Liver (tissue), 9 donors: Measurements from ENCODE around the gene MMD. TPM values are rescaled to one million over a fixed set of nuclear protein-coding genes. Genes with fewer than 3 reads are reported as not detected.
"Not testable (repeated sequence)": the region's sequence is repeated elsewhere in the genome, so short reads cannot be mapped to it uniquely, and the experiment has no call there.

Source experiments
- DNase-seq: peaks from one replicate; pipeline ENCODE4 v3.0.0-alpha.2; 2017; ENCODE audit warnings: low spot score
- H3K27ac ChIP-seq, 2 donors: one replicate each; pipeline ENCODE4 v1.7.0; 2013; ENCODE audit warnings: inconsistent platforms in 2 of 2, low read length in 2 of 2, control low read depth in 1 of 2, low read depth in 1 of 2, mild to moderate bottlenecking in 1 of 2
- H3K27me3 ChIP-seq, 4 donors: one replicate each; pipeline versions ENCODE4 v1.6.1 to v1.7.0; 2013; ENCODE audit warnings: low read length in 3 of 4, inconsistent platforms in 1 of 4, mild to moderate bottlenecking in 1 of 4, moderate library complexity in 1 of 4; ENCODE audit not compliant: control insufficient read depth in 4 of 4, insufficient read depth in 4 of 4
- H3K36me3 ChIP-seq, 4 donors: one replicate each; pipeline versions ENCODE4 v1.6.1 to v1.7.0; 2013; ENCODE audit warnings: low read length in 3 of 4, mild to moderate bottlenecking in 3 of 4, low read depth in 1 of 4, moderate library complexity in 1 of 4; ENCODE audit not compliant: control insufficient read depth in 4 of 4, insufficient read depth in 3 of 4
- H3K4me1 ChIP-seq, 4 donors: one replicate each; pipeline versions ENCODE4 v1.6.1 to v1.7.0; 2013; ENCODE audit warnings: low read length in 3 of 4, mild to moderate bottlenecking in 3 of 4, moderate library complexity in 1 of 4; ENCODE audit not compliant: control insufficient read depth in 4 of 4, insufficient read depth in 4 of 4
- H3K4me3 ChIP-seq, 3 donors: one replicate each; pipeline versions ENCODE4 v1.6.1 to v1.7.0; 2013; ENCODE audit warnings: low read length in 3 of 3, control low read depth in 1 of 3, low read depth in 1 of 3, mild to moderate bottlenecking in 1 of 3
- H3K9ac ChIP-seq, 2 donors: one replicate each; pipeline ENCODE4 v1.7.0; 2013; ENCODE audit warnings: low read length in 2 of 2, mild to moderate bottlenecking in 2 of 2, moderate library complexity in 2 of 2, control low read depth in 1 of 2, low read depth in 1 of 2
- H3K9me3 ChIP-seq, 4 donors: one replicate each; pipeline versions ENCODE4 v1.6.1 to v1.7.0; 2013; ENCODE audit warnings: low read length in 3 of 4; ENCODE audit not compliant: control insufficient read depth in 4 of 4
- CTCF ChIP-seq: fragments of 150-350 bp; IDR thresholded peaks from 2 replicates; pipeline ENCODE4 v1.5.1; 2017; ENCODE audit warnings: improper control_type of control experiment, low read depth, low read length; ENCODE audit not compliant: missing input control
- FOXA1 ChIP-seq: IDR thresholded peaks from 2 replicates; pipeline ENCODE4 v1.6.1; 2016; ENCODE audit warnings: antibody characterized with exemption
- FOXA2 ChIP-seq: IDR thresholded peaks from 2 replicates; pipeline ENCODE4 v1.6.1; 2016; ENCODE audit warnings: antibody characterized with exemption
- GABPA ChIP-seq, 2 donors: IDR thresholded peaks in 1 of 2; conservative IDR thresholded peaks in 1 of 2; 2 replicates each; pipeline ENCODE4 v1.6.1; 2016; ENCODE audit warnings: antibody characterized with exemption in 2 of 2, mild to moderate bottlenecking in 1 of 2, moderate library complexity in 1 of 2
- HNF4A ChIP-seq, 2 donors: conservative IDR thresholded peaks; 2 replicates each; pipeline ENCODE4 v1.6.1; 2016; ENCODE audit warnings: antibody characterized with exemption in 2 of 2, mild to moderate bottlenecking in 2 of 2
- JUND ChIP-seq, 2 donors: IDR thresholded peaks; 2 replicates each; pipeline ENCODE4 v1.6.1; 2016; ENCODE audit warnings: antibody characterized with exemption in 2 of 2
- MAX ChIP-seq: IDR thresholded peaks from 2 replicates; pipeline ENCODE4 v1.6.1; 2016; ENCODE audit warnings: antibody characterized with exemption
- NR2F2 ChIP-seq: IDR thresholded peaks from 2 replicates; pipeline ENCODE4 v1.6.1; 2016; ENCODE audit warnings: antibody characterized with exemption
- RAD21 ChIP-seq, 2 donors: IDR thresholded peaks; 2 replicates each; pipeline ENCODE4 v1.6.1; 2016; ENCODE audit warnings: antibody characterized with exemption in 2 of 2, mild to moderate bottlenecking in 2 of 2
- RXRA ChIP-seq, 2 donors: IDR thresholded peaks; 2 replicates each; pipeline ENCODE4 v1.6.1; 2017 to 2018; ENCODE audit warnings: antibody characterized with exemption in 2 of 2, mild to moderate bottlenecking in 1 of 2
- YY1 ChIP-seq: IDR thresholded peaks from 2 replicates; pipeline ENCODE4 v1.6.1; 2016; ENCODE audit warnings: antibody characterized with exemption, mild to moderate bottlenecking
- ZBTB33 ChIP-seq: IDR thresholded peaks from 2 replicates; pipeline ENCODE4 v1.6.1; 2016; ENCODE audit warnings: antibody characterized with exemption
- WGBS: extraction: QIAGEN DNeasy Blood & Tissue Kit; methylation state at CpG from one replicate; pipeline ENCODE4 v1.1.7; 2013; 5-methylcytosine and 5-hydroxymethylcytosine counted together
- polyA plus RNA-seq, 2 donors: library from polyadenylated mRNA; stranded (reverse) in 1 of 2; unstranded in 1 of 2; fragments of 200-250 nt in 1 of 2; fragments of >200 nt in 1 of 2; fragmentation: Nextera tagmentation in 1 of 2; extraction: Ambion mirVana in 1 of 2; gene quantifications; one replicate each; pipeline versions ENCODE4 v1.2.1 to v1.2.3, GENCODE V29; 2013 to 2015
- total RNA-seq, 2 donors: library from RNA; depleted of rRNA; stranded (reverse); fragments of >200 nt; gene quantifications; one replicate each; pipeline ENCODE4 v1.2.3, GENCODE V29; 2014
- TF ChIP-seq, protein P1 (sequence below): IDR thresholded peaks from 2 replicates; pipeline ENCODE4 v1.6.1; 2016; ENCODE audit warnings: antibody characterized with exemption
- TF ChIP-seq, protein P2 (sequence below): IDR thresholded peaks from 2 replicates; pipeline ENCODE4 v1.6.1; 2016; ENCODE audit warnings: antibody characterized with exemption, mild to moderate bottlenecking
- donor health status: healthy.
- donor health status: healthy.
- donor health status: healthy.
- donor health status: healthy.
- donor health status: healthy.

The MMD gene
- total and polyA plus RNA-seq, 4 donors, result 4.9 to 18.7 (median 11.4) TPM

GRCh38 chr17:55390364-55390977, 31.2 kb downstream of the MMD start:
- H3K36me3 ChIP-seq, result peaks cover 0 to 3% (median 0%) of the 10 kb centered on the region in 4 donors
- H3K4me1 ChIP-seq, result peaks cover 2 to 15% (median 14%) of the 10 kb centered on the region in 4 donors
- H3K9me3 ChIP-seq, result no peaks in the 10 kb centered on the region
- no peak for DNase-seq
- WGBS, result 92% methylated on average over 3 of the region's 3 CpGs
- no peak for TF ChIP-seq NR2F2
- no peak for TF ChIP-seq FOXA2
- TF ChIP-seq GABPA (IDR thresholded peaks at IDR 0.05 in 1 of 2, conservative IDR thresholded peaks at IDR 0.05 in 1 of 2), result no peak
- no peak for TF ChIP-seq ZBTB33
- TF ChIP-seq FOXA1, result no peak
- TF ChIP-seq, protein P1, sequence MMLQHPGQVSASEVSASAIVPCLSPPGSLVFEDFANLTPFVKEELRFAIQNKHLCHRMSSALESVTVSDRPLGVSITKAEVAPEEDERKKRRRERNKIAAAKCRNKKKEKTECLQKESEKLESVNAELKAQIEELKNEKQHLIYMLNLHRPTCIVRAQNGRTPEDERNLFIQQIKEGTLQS, result no peak
- TF ChIP-seq, protein P2, sequence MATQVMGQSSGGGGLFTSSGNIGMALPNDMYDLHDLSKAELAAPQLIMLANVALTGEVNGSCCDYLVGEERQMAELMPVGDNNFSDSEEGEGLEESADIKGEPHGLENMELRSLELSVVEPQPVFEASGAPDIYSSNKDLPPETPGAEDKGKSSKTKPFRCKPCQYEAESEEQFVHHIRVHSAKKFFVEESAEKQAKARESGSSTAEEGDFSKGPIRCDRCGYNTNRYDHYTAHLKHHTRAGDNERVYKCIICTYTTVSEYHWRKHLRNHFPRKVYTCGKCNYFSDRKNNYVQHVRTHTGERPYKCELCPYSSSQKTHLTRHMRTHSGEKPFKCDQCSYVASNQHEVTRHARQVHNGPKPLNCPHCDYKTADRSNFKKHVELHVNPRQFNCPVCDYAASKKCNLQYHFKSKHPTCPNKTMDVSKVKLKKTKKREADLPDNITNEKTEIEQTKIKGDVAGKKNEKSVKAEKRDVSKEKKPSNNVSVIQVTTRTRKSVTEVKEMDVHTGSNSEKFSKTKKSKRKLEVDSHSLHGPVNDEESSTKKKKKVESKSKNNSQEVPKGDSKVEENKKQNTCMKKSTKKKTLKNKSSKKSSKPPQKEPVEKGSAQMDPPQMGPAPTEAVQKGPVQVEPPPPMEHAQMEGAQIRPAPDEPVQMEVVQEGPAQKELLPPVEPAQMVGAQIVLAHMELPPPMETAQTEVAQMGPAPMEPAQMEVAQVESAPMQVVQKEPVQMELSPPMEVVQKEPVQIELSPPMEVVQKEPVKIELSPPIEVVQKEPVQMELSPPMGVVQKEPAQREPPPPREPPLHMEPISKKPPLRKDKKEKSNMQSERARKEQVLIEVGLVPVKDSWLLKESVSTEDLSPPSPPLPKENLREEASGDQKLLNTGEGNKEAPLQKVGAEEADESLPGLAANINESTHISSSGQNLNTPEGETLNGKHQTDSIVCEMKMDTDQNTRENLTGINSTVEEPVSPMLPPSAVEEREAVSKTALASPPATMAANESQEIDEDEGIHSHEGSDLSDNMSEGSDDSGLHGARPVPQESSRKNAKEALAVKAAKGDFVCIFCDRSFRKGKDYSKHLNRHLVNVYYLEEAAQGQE, result no peak
- no peak for TF ChIP-seq JUND (IDR thresholded peaks at IDR 0.05)
- no peak for TF ChIP-seq HNF4A (conservative IDR thresholded peaks at IDR 0.05)
- TF ChIP-seq RXRA (IDR thresholded peaks at IDR 0.05), result no peak
- H3K9ac ChIP-seq, result no peak overlapping the region
- no peak overlapping the region for H3K27ac ChIP-seq
- H3K4me3 ChIP-seq, result no peak overlapping the region
- no peaks in the 10 kb centered on the region for H3K27me3 ChIP-seq

- H3K27me3 ChIP-seq, H3K9ac ChIP-seq, DNase-seq, H3K4me3 ChIP-seq, H3K9me3 ChIP-seq, H3K36me3 ChIP-seq, H3K4me1 ChIP-seq, H3K27ac ChIP-seq: not testable (repeated sequence)
- 91% methylated on average over 1 of the region's 1 CpG for WGBS
These were observed 31.9 kb downstream of the MMD start for GRCh38 chr17:55389715-55390114.

- no peak for DNase-seq
- H3K4me3 ChIP-seq, result no peak overlapping the region
- H3K27ac ChIP-seq, result no peak overlapping the region
- peaks cover 0 to 3% (median 0%) of the 10 kb centered on the region in 4 donors for H3K36me3 ChIP-seq
- H3K4me1 ChIP-seq, result no peaks in the 10 kb centered on the region
- 72% methylated on average over 3 of the region's 3 CpGs for WGBS
- no peak overlapping the region for H3K9ac ChIP-seq
- no peaks in the 10 kb centered on the region for H3K27me3 ChIP-seq
- H3K9me3 ChIP-seq, result no peaks in the 10 kb centered on the region
- TF ChIP-seq CTCF, result no peak
- no peak for TF ChIP-seq YY1
- TF ChIP-seq FOXA1, result no peak
- TF ChIP-seq MAX, result no peak
- TF ChIP-seq, protein P1, result no peak
- TF ChIP-seq RAD21 (IDR thresholded peaks at IDR 0.05), result no peak
- no peak for TF ChIP-seq JUND (IDR thresholded peaks at IDR 0.05)
- TF ChIP-seq FOXA2, result no peak
These were observed 32.8 kb downstream of the MMD start for GRCh38 chr17:55388842-55389241.
